IPS-18c (cell line): ENCODE data around the gene ZCCHC3.
A peak's percentile ranks its signal among the peaks of the same experiment; 100 is the strongest.

Experiments used
- H3K4me3 ChIP-seq: 2 replicates; pipeline ENCODE4 v1.7.0; 2013; ENCODE audit warnings: low read depth, mild to moderate bottlenecking, low read length, moderate library complexity; ENCODE audit not compliant: insufficient read depth
- H3K9me3 ChIP-seq: one replicate; pipeline ENCODE4 v1.6.1; 2013; ENCODE audit warnings: mild to moderate bottlenecking, low read length, moderate library complexity; ENCODE audit not compliant: control insufficient read depth, insufficient read depth

Gene ZCCHC3

GRCh38 chr20:347640-348484 lies 50.5 kb downstream of the ZCCHC3 start:
- H3K4me3 ChIP-seq: peak overlapping the region; percentile 83
- H3K9me3 ChIP-seq: no peaks in the 10 kb centered on the region

GRCh38 chr20:348972-349841 lies 51.8 kb downstream of the ZCCHC3 start:
- no peak overlapping the region for H3K4me3 ChIP-seq
- no peaks in the 10 kb centered on the region for H3K9me3 ChIP-seq
